ENCODE measurements around the gene NGEF.

DNA sequence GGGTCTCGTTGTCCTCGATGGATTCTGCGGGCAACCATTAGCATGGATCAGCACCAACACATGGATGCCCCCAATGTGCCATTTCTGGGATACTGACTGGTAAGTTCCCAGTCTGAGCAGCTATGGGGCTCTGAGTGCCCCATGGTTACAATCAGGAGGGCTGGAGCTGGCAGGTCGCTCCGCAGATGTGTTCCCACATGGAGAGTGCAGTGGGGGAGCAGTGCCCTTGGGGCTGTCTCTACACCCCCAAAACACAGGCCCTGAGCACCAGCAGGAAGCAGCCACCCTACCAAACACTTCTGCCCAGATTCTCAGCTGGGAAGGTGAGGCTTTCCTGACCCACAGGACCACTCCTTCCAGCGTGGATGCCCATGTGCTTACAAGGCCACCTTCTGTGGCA is 8.0 kb downstream of the NGEF start:
- TF ChIP-seq, protein P1, sequence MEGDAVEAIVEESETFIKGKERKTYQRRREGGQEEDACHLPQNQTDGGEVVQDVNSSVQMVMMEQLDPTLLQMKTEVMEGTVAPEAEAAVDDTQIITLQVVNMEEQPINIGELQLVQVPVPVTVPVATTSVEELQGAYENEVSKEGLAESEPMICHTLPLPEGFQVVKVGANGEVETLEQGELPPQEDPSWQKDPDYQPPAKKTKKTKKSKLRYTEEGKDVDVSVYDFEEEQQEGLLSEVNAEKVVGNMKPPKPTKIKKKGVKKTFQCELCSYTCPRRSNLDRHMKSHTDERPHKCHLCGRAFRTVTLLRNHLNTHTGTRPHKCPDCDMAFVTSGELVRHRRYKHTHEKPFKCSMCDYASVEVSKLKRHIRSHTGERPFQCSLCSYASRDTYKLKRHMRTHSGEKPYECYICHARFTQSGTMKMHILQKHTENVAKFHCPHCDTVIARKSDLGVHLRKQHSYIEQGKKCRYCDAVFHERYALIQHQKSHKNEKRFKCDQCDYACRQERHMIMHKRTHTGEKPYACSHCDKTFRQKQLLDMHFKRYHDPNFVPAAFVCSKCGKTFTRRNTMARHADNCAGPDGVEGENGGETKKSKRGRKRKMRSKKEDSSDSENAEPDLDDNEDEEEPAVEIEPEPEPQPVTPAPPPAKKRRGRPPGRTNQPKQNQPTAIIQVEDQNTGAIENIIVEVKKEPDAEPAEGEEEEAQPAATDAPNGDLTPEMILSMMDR (IDR thresholded peaks at IDR 0.05), result no peak
- no peak for TF ChIP-seq POLR2A (IDR thresholded peaks at IDR 0.05)

All from adrenal gland (tissue), 5 donors.